Breast epithelium (tissue), 4 donors: ENCODE results near the gene CADM1. TPM values are rescaled to one million over a fixed set of nuclear protein-coding genes. Genes with fewer than 3 reads are reported as not detected.
"Not testable (repeated sequence)": the region's sequence is repeated elsewhere in the genome, so short reads cannot be mapped to it uniquely, and the experiment has no call there.

ENCODE experiments used
- DNase-seq, 2 donors: peaks; one replicate each; pipeline ENCODE4 v3.0.0-alpha.2; 2019; ENCODE audit warnings: low spot score in 2 of 2
- H3K27ac ChIP-seq, 2 donors: fragments of 200-600 bp; sonication (generic) in 1 of 2; one replicate each; pipeline ENCODE4 v1.5.1; 2016 to 2019; ENCODE audit warnings: mild to moderate bottlenecking in 1 of 2
- H3K27me3 ChIP-seq, 2 donors: fragments of 200-600 bp; sonication (generic) in 1 of 2; one replicate each; pipeline versions ENCODE4 v1.5.1 to v1.6.0; 2017 to 2019; ENCODE audit warnings: control low read depth in 1 of 2, mild to moderate bottlenecking in 1 of 2
- H3K36me3 ChIP-seq: fragments of 200-600 bp; one replicate; pipeline ENCODE4 v1.5.1; 2019
- H3K4me1 ChIP-seq, 2 donors: fragments of 200-600 bp; sonication (generic); one replicate each; pipeline ENCODE4 v1.5.1; 2016 to 2019; ENCODE audit warnings: control low read depth in 1 of 2
- H3K4me3 ChIP-seq, 3 donors: fragments of 200-600 bp; sonication (generic); 1 replicate in 2 of 3; 2 replicates in 1 of 3; pipeline ENCODE4 v1.5.1; 2016 to 2019; ENCODE audit warnings: mild to moderate bottlenecking in 3 of 3, moderate library complexity in 2 of 3
- H3K9me3 ChIP-seq, 2 donors: fragments of 200-600 bp; sonication (generic) in 1 of 2; one replicate each; pipeline ENCODE4 v1.5.1; 2016 to 2019; ENCODE audit warnings: control low read depth in 1 of 2
- CTCF ChIP-seq, 3 donors: fragments of 450-650 bp; IDR thresholded peaks; one replicate each; pipeline ENCODE4 v1.5.1; 2016 to 2017; ENCODE audit warnings: antibody characterized with exemption in 3 of 3, mild to moderate bottlenecking in 3 of 3, moderate library complexity in 3 of 3
- POLR2A ChIP-seq: fragments of 450-650 bp; IDR thresholded peaks from one replicate; pipeline ENCODE4 v1.6.1; 2016; ENCODE audit warnings: antibody characterized with exemption, mild to moderate bottlenecking, moderate library complexity
- POLR2AphosphoS5 ChIP-seq, 3 donors: sonication (generic); formaldehyde crosslinking; IDR thresholded peaks; one replicate each; pipeline ENCODE4 v1.6.1; 2017; ENCODE audit warnings: antibody characterized with exemption in 3 of 3
- intact Hi-C: fragments of 100-400 bp; cut with DNase I; formaldehyde crosslinking; loops from one replicate; pipeline ENCODE4 v1.15.1; 2023; ENCODE audit warnings: low total_unique reads
- total RNA-seq, 3 donors: library from RNA; depleted of rRNA; stranded (reverse); fragments of >200 nt; gene quantifications; one replicate each; pipeline ENCODE4 v1.1.0, GENCODE V29; 2016

CADM1 gene
- total RNA-seq, 3 donors from 2014 or later: 5.3 to 48.4 (median 33.1) TPM

DNA sequence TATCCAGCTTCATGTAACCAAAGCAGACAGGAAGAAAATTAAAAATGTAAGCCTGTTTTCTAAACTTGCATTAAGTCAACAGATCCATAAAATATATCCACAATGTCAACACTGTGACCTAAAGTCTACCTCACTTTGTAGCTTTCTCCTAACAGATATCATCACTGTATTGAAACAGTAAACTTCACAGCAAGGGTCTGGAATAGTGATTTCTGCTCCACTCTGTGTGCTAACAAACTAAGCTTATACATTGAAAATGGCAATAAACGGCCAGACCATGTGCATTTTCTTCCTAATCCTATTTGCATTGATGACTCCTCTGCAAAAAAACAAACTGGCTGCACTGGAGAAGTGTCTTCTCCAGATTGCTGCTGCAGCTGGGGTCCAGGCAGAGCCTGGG lies 26.8 kb downstream of the CADM1 start:
- TF ChIP-seq CTCF (IDR thresholded peaks at IDR 0.05) (no peak), POLR2A (no peak), POLR2AphosphoS5 (IDR thresholded peaks at IDR 0.05) (no peak)
- DNase-seq: no peak
- intact Hi-C loops: no loop called here
- H3K36me3 ChIP-seq: no peaks in the 10 kb centered on the region
- no peaks in the 10 kb centered on the region for H3K27me3 ChIP-seq
- H3K27ac ChIP-seq: no peak overlapping the region
- no peaks in the 10 kb centered on the region for H3K4me1 ChIP-seq
- H3K9me3 ChIP-seq: no peaks in the 10 kb centered on the region
- H3K4me3 ChIP-seq: no peak overlapping the region

DNA sequence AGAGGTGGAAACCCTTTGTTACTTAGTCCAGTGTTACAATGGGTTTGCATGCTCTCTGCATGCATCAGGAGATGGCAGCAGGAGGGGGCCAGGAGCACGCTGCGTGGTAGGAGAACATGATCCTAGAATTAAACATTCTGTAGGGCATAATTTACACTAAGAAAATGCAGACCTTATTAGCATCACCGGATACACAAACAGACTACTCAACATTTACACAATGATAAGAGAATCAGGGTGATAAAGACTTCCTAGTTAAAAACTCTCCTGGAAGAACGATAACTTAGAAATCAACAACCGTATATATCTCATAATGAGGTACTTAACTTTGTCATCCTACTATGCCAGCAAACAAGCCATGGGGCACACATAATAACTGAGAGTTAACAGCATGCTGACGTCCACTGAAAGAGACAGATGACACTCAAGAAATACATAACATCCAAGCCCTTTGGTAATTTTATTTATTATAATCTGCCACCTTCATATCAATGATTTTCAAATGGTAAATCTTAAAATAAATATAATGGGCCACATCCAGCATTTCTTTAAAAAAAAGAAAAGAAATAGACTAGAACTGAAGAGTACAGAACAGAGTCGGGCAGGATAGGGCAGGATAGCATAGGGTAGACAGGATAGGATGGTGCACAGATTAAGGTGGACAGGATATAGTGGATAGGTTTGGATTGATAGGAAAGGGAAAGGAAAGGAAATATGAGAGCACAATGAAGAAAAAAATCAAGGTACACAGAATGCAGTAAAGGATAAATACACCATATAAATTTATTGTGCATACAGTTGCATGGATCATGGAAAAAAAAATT lies 27.5 kb downstream of the CADM1 start:
- no peak for DNase-seq
- H3K4me1 ChIP-seq: no peaks in the 10 kb centered on the region
- H3K36me3 ChIP-seq: no peaks in the 10 kb centered on the region
- no peak for TF ChIP-seq CTCF (IDR thresholded peaks at IDR 0.05)
- TF ChIP-seq POLR2AphosphoS5 (IDR thresholded peaks at IDR 0.05): no peak
- no peak for TF ChIP-seq POLR2A
- H3K4me3 ChIP-seq: no peak overlapping the region
- intact Hi-C loops: no loop called here
- H3K27me3 ChIP-seq: no peaks in the 10 kb centered on the region
- no peak overlapping the region for H3K27ac ChIP-seq
- H3K9me3 ChIP-seq: no peaks in the 10 kb centered on the region

GRCh38 chr11:115475564-115475963 lies 28.7 kb downstream of the CADM1 start:
- H3K27ac ChIP-seq: no peak overlapping the region
- no peaks in the 10 kb centered on the region for H3K9me3 ChIP-seq
- TF ChIP-seq CTCF (IDR thresholded peaks at IDR 0.05) (no peak), POLR2AphosphoS5 (IDR thresholded peaks at IDR 0.05) (no peak), POLR2A (no peak)
- H3K4me3 ChIP-seq: no peak overlapping the region
- DNase-seq: no peak
- H3K4me1 ChIP-seq: no peaks in the 10 kb centered on the region
- H3K27me3 ChIP-seq: no peaks in the 10 kb centered on the region
- intact Hi-C loops: no loop called here
- H3K36me3 ChIP-seq: no peaks in the 10 kb centered on the region

DNA sequence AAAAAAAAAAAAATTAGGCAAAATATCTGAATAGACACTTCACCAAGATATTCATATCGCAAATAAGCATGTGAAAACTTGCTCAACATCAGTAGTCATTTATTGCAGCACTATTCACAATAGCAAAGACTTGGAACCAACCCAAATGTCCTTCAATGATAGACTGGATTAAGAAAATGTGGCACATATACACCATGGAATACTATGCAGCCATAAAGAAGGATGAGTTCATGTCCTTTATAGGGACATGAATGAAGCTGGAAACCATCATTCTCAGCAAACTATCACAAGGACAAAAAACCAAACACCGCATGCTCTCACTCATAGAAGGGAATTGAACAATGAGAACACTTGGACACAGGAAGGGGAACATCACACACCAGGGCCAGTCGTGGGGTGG lies 29.9 kb downstream of the CADM1 start:
- H3K4me1 ChIP-seq, H3K27ac ChIP-seq, H3K4me3 ChIP-seq, H3K9me3 ChIP-seq, H3K36me3 ChIP-seq, H3K27me3 ChIP-seq, DNase-seq, intact Hi-C loops: not testable (repeated sequence)

- H3K27ac ChIP-seq: no peak overlapping the region
- no peaks in the 10 kb centered on the region for H3K36me3 ChIP-seq
- intact Hi-C loops: loop anchor here (2.0 kb wide), 1 partner anchor 16 kb away; no protein-coding TSS in a partner anchor
- no peaks in the 10 kb centered on the region for H3K27me3 ChIP-seq
- no peak for DNase-seq
- H3K4me3 ChIP-seq: no peak overlapping the region
- no peaks in the 10 kb centered on the region for H3K9me3 ChIP-seq
- TF ChIP-seq CTCF (IDR thresholded peaks at IDR 0.05) (no peak), POLR2A (no peak), POLR2AphosphoS5 (IDR thresholded peaks at IDR 0.05) (no peak)
- H3K4me1 ChIP-seq: no peaks in the 10 kb centered on the region
These were observed 31.0 kb downstream of the CADM1 start for GRCh38 chr11:115473167-115473566.
